ENCODE results near the gene ANKS6. TPM values are rescaled to one million over a fixed set of nuclear protein-coding genes. Genes with fewer than 3 reads are reported as not detected.

ANKS6 gene
- total RNA-seq, 1 donor from 2014 or later: 17.2 TPM

DNA sequence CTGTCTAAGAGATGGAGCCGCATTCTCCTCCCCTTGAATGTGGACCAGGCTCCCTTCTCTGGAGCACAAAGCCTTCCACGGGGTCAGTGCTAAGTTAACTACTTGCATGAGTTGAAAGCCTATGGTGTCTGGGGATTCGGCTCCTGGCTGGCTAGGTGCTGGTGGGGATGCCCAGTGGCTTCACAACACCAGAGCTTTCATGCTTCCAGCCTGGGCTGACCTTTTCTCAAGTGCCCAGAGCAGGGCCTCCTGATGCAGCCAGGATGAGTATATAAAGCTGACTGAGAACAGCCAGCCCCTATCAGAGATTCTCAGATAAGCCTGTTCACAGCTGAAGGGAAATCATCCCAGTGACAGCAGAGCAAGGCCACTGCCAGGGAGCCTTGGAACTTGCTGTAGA, 22.9 kb upstream of the ANKS6 start:
- TF ChIP-seq CTCF (IDR thresholded peaks at IDR 0.05; ENCODE audit: unreplicated experiment): no peak
- H3K27ac Mint-ChIP-seq (ENCODE audit: unreplicated experiment): no peak overlapping the region
- H3K4me1 Mint-ChIP-seq (ENCODE audit: unreplicated experiment): peaks cover 3% of the 10 kb centered on the region
- DNase-seq (ENCODE audit: low spot score): no peak
- no peaks in the 10 kb centered on the region for H3K9me3 Mint-ChIP-seq (ENCODE audit: unreplicated experiment)
- H3K27me3 Mint-ChIP-seq (ENCODE audit: unreplicated experiment): peaks cover 3% of the 10 kb centered on the region
- no peak overlapping the region for H3K4me3 Mint-ChIP-seq (ENCODE audit: unreplicated experiment)
- H3K36me3 Mint-ChIP-seq (ENCODE audit: low read depth, unreplicated experiment): no peaks in the 10 kb centered on the region

GRCh38 chr9:98818764-98819163, 22.4 kb upstream of the ANKS6 start:
- Mint-ChIP-seq H3K4me1 (ENCODE audit: unreplicated experiment) (peaks cover 3% of the 10 kb centered on the region), H3K9me3 (ENCODE audit: unreplicated experiment) (no peaks in the 10 kb centered on the region), H3K4me3 (ENCODE audit: unreplicated experiment) (no peak overlapping the region), H3K36me3 (ENCODE audit: low read depth, unreplicated experiment) (no peaks in the 10 kb centered on the region), H3K27ac (ENCODE audit: unreplicated experiment) (no peak overlapping the region), H3K27me3 (ENCODE audit: unreplicated experiment) (peaks cover 3% of the 10 kb centered on the region)
- TF ChIP-seq CTCF (IDR thresholded peaks at IDR 0.05; ENCODE audit: unreplicated experiment): no peak
- DNase-seq (ENCODE audit: low spot score): no peak

- Mint-ChIP-seq H3K27me3 (ENCODE audit: unreplicated experiment) (peaks cover 1% of the 10 kb centered on the region), H3K27ac (ENCODE audit: unreplicated experiment) (no peak overlapping the region), H3K36me3 (ENCODE audit: low read depth, unreplicated experiment) (no peaks in the 10 kb centered on the region), H3K4me1 (ENCODE audit: unreplicated experiment) (no peaks in the 10 kb centered on the region), H3K4me3 (ENCODE audit: unreplicated experiment) (no peak overlapping the region), H3K9me3 (ENCODE audit: unreplicated experiment) (no peaks in the 10 kb centered on the region)
- no peak for DNase-seq (ENCODE audit: low spot score)
- no peak for TF ChIP-seq CTCF (IDR thresholded peaks at IDR 0.05; ENCODE audit: unreplicated experiment)
These were observed 19.1 kb upstream of the ANKS6 start for GRCh38 chr9:98815391-98815951.

DNA sequence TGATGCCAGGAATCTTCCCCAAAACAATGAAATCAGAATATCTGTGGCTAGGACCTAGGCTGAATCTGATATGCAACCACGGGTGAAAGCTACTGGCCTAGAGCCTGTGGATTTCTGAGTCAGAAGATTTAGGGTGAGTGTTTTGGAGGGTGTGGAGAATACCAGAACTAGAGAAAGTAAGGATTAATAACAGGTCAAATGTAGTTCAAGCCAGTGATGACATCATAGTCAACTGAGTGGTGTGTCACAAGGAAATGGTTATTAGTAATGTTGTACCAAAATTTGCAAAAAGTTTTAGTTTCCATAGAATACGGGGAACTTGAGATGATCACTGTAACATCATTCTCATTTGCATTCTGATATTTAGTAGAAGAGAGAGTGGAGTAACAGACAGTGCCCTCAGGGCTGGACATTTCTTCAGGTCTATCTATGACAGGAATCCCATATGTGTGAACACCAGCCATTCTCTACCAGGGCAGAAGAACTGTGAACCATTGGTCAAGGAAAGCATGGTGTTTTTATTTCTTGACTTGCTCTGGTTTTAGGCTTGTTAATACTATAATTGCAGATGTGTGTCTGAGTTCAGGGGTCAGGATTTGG, 14.8 kb upstream of the ANKS6 start:
- H3K4me3 Mint-ChIP-seq (ENCODE audit: unreplicated experiment): no peak overlapping the region
- H3K27me3 Mint-ChIP-seq (ENCODE audit: unreplicated experiment): peaks cover 19% of the 10 kb centered on the region
- peaks cover 9% of the 10 kb centered on the region for H3K4me1 Mint-ChIP-seq (ENCODE audit: unreplicated experiment)
- H3K9me3 Mint-ChIP-seq (ENCODE audit: unreplicated experiment): no peaks in the 10 kb centered on the region
- TF ChIP-seq CTCF (IDR thresholded peaks at IDR 0.05; ENCODE audit: unreplicated experiment): no peak
- no peak for DNase-seq (ENCODE audit: low spot score)
- H3K36me3 Mint-ChIP-seq (ENCODE audit: low read depth, unreplicated experiment): no peaks in the 10 kb centered on the region
- no peak overlapping the region for H3K27ac Mint-ChIP-seq (ENCODE audit: unreplicated experiment)

DNA sequence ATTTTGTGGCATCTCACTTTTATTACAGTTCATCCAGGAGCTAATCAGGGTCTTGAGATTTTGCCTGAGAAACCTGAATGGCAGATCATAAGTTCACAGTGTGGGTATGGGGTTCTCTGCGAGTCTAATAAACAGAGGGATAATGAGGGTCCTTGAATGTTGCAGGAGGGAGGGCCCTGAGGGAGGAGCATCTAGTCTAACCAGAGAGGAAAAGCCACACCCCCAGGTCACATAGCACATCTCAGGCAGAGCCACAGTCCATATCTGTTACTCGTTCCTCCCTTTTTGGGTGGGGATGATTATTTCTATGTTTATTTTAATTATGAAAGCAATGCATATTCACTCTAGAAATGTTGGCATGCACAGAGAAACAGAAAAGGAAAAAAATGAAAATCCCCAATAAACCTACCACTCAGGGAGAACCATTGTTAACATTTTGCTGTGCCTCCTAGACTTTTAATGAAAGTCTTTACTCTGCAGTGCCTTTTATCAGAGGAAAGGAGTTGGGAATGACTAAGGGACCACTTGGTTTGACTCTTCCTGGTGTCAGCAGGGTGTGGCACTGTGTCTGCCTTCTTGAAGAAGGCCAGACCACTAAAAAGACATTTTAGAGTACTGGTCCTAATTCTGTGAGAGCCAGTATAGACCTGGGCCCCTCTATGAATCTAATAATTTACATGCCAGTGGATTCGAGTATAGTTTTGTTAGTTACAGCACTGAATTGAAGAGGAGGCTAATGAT, 13.9 kb upstream of the ANKS6 start:
- Mint-ChIP-seq H3K9me3 (ENCODE audit: unreplicated experiment) (no peaks in the 10 kb centered on the region), H3K36me3 (ENCODE audit: low read depth, unreplicated experiment) (no peaks in the 10 kb centered on the region), H3K27ac (ENCODE audit: unreplicated experiment) (no peak overlapping the region), H3K4me1 (ENCODE audit: unreplicated experiment) (peaks cover 9% of the 10 kb centered on the region), H3K27me3 (ENCODE audit: unreplicated experiment) (peaks cover 19% of the 10 kb centered on the region), H3K4me3 (ENCODE audit: unreplicated experiment) (no peak overlapping the region)
- DNase-seq (ENCODE audit: low spot score): no peak
- no peak for TF ChIP-seq CTCF (IDR thresholded peaks at IDR 0.05; ENCODE audit: unreplicated experiment)
